ENCODE measurements around the gene CRISPLD2. TPM values are rescaled to one million over a fixed set of nuclear protein-coding genes. Genes with fewer than 3 reads are reported as not detected.
A peak's percentile ranks its signal among the peaks of the same experiment; 100 is the strongest.

Gene CRISPLD2
- total and polyA plus RNA-seq, 9 of the 15 experiments (the other 6 are each of a cell fraction or from before 2014, with no cell fraction given) = 0.03 to 0.24 (median 0.04) TPM; not detected in 4

DNA sequence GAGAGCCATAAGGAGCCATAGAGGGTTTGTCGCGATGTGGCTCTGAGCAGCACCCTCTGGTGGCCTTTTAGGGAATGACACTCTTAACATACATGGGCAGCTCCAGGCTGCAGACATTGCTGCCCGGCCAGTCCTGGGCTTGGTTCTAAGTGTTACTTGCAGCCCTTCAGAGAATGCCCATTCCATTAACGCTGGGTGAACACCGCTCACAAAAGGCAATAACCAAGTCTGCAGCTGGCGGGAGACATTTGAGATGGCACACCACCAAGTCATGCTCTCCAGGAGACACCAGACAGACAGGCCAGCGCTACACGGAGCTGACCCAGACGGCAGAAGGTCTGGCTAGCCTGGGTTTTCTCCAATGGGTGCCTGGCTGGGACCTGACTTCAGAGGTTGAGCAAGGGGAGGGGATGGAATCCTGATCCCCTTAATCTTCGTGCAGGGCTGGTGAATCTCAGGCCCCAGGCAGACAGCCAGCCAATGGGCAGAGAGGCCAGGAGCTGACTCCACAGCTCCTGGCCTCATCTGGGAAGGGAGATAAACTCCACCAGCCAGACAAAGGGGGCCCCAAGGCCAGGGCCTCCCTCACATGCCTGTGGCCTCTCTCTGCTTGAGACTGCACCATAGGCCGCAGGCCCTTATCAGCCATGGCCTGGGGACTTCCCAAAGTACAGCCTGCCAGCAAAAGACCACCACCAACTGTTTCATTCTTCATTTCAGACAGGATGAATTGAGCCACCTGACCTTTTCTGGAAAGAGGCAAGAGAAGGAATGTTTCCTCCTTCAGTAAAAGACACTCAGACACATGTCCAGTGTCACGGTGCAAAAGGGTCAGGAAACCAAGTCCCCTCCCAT lies 132.8 kb downstream of the CRISPLD2 start (continued):
- TF ChIP-seq, protein P1, sequence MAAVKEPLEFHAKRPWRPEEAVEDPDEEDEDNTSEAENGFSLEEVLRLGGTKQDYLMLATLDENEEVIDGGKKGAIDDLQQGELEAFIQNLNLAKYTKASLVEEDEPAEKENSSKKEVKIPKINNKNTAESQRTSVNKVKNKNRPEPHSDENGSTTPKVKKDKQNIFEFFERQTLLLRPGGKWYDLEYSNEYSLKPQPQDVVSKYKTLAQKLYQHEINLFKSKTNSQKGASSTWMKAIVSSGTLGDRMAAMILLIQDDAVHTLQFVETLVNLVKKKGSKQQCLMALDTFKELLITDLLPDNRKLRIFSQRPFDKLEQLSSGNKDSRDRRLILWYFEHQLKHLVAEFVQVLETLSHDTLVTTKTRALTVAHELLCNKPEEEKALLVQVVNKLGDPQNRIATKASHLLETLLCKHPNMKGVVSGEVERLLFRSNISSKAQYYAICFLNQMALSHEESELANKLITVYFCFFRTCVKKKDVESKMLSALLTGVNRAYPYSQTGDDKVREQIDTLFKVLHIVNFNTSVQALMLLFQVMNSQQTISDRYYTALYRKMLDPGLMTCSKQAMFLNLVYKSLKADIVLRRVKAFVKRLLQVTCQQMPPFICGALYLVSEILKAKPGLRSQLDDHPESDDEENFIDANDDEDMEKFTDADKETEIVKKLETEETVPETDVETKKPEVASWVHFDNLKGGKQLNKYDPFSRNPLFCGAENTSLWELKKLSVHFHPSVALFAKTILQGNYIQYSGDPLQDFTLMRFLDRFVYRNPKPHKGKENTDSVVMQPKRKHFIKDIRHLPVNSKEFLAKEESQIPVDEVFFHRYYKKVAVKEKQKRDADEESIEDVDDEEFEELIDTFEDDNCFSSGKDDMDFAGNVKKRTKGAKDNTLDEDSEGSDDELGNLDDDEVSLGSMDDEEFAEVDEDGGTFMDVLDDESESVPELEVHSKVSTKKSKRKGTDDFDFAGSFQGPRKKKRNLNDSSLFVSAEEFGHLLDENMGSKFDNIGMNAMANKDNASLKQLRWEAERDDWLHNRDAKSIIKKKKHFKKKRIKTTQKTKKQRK (IDR thresholded peaks at IDR 0.05; ENCODE audit: borderline replicate concordance, low read depth, low read length) = no peak
- TF ChIP-seq, protein P2, sequence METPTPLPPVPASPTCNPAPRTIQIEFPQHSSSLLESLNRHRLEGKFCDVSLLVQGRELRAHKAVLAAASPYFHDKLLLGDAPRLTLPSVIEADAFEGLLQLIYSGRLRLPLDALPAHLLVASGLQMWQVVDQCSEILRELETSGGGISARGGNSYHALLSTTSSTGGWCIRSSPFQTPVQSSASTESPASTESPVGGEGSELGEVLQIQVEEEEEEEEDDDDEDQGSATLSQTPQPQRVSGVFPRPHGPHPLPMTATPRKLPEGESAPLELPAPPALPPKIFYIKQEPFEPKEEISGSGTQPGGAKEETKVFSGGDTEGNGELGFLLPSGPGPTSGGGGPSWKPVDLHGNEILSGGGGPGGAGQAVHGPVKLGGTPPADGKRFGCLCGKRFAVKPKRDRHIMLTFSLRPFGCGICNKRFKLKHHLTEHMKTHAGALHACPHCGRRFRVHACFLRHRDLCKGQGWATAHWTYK (CRISPR knock-in tag; IDR thresholded peaks at IDR 0.05) = 0 out of 2 replicates have a peak, but pooled peaks have one; percentile 9
- no peak for TF ChIP-seq EZH2 (IDR thresholded peaks at IDR 0.05; ENCODE audit: borderline replicate concordance, low read depth, low read length)
- no peak for TF ChIP-seq ZBTB5 (IDR thresholded peaks at IDR 0.05)
- TF ChIP-seq OTX1 (CRISPR knock-in tag; IDR thresholded peaks at IDR 0.05) = no peak
- no peak for TF ChIP-seq POLR3A (IDR thresholded peaks at IDR 0.05; ENCODE audit: borderline replicate concordance, extremely low read depth, insufficient read depth, insufficient read length)
